ENCODE measurements around the gene PKD1L1.
"Not testable (repeated sequence)": the region's sequence is repeated elsewhere in the genome, so short reads cannot be mapped to it uniquely, and the experiment has no call there.

Gene PKD1L1

DNA sequence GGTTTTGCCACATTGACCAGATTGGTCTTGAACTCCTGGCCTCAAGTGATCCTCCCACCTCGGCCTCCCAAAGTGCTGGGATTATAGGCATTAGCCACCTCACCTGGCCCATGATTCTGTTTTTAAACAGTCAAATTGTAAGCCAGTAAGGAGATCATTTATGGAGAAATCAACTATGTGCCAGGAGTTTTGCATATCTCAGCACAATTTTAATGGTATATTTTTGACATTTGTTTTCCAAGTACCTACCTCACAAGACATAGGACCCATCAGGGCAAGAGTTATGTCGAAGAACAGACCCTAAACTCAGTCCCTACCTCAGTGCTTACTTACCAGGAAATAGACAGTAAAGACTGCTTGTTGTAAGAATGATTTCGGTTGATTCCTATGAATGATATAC, 193.0 kb downstream of the PKD1L1 start:
- TF ChIP-seq, protein P1, sequence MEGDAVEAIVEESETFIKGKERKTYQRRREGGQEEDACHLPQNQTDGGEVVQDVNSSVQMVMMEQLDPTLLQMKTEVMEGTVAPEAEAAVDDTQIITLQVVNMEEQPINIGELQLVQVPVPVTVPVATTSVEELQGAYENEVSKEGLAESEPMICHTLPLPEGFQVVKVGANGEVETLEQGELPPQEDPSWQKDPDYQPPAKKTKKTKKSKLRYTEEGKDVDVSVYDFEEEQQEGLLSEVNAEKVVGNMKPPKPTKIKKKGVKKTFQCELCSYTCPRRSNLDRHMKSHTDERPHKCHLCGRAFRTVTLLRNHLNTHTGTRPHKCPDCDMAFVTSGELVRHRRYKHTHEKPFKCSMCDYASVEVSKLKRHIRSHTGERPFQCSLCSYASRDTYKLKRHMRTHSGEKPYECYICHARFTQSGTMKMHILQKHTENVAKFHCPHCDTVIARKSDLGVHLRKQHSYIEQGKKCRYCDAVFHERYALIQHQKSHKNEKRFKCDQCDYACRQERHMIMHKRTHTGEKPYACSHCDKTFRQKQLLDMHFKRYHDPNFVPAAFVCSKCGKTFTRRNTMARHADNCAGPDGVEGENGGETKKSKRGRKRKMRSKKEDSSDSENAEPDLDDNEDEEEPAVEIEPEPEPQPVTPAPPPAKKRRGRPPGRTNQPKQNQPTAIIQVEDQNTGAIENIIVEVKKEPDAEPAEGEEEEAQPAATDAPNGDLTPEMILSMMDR (IDR thresholded peaks at IDR 0.05; ENCODE audit: poor library complexity, severe bottlenecking): no peak
- no peak overlapping the region for H3K27ac ChIP-seq (ENCODE audit: poor library complexity, severe bottlenecking)
- no peak for ATAC-seq (ENCODE audit: low read depth)
- DNase-seq (ENCODE audit: low spot score): no peak
- H3K9me3 ChIP-seq (ENCODE audit: severe bottlenecking): no peaks in the 10 kb centered on the region
- no peak overlapping the region for H3K4me3 ChIP-seq (ENCODE audit: severe bottlenecking)
- peaks cover 20% of the 10 kb centered on the region for H3K4me1 ChIP-seq (ENCODE audit: insufficient read depth, poor library complexity, severe bottlenecking)
- no peaks in the 10 kb centered on the region for H3K36me3 ChIP-seq (ENCODE audit: low read depth)
- no peaks in the 10 kb centered on the region for H3K27me3 ChIP-seq (ENCODE audit: insufficient read depth, poor library complexity, severe bottlenecking)

DNA sequence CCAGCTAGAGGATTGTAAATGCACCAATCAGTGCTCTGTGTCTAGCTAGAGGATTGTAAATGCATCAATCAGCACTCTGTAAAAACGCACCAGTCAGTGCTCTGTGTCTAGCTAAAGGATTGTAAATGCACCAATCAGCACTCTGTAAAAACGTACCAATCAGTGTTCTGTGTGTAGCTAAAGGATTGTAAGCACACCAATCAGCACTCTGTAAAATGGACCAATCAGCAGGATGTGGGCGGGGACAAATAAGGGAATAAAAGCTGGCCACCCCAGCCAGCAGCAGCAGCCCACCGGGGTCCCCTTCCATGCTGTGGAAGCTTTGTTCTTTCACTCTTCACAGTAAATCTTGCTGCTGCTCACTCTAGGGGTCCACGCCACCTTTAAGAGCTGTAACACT, 196.5 kb downstream of the PKD1L1 start:
- not testable (repeated sequence) for H3K36me3 ChIP-seq (ENCODE audit: low read depth); H3K27ac ChIP-seq (ENCODE audit: poor library complexity, severe bottlenecking); H3K4me1 ChIP-seq (ENCODE audit: insufficient read depth, poor library complexity, severe bottlenecking); ATAC-seq (ENCODE audit: low read depth); H3K9me3 ChIP-seq (ENCODE audit: severe bottlenecking); DNase-seq (ENCODE audit: low spot score); H3K27me3 ChIP-seq (ENCODE audit: insufficient read depth, poor library complexity, severe bottlenecking); H3K4me3 ChIP-seq (ENCODE audit: severe bottlenecking)

DNA sequence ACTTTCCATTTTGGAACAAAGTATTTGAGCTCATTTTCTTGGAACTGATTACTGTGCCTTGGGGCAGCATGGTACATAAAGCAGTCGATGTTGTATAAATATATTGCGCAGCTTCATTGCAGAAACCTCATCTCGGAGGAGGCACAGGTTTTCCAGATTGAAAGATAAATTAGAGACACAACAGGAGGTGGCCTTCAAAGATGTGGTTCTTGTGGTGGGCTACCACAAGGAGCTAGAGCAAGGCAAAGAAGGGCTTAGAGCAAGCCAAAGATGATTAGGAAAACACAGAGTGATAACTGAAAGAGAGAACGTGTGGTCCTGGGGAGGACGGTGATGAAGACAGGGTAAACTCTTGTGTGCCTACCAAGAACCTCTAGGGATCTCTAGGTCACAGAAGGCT, 197.2 kb downstream of the PKD1L1 start:
- H3K9me3 ChIP-seq (ENCODE audit: severe bottlenecking): no peaks in the 10 kb centered on the region
- H3K4me1 ChIP-seq (ENCODE audit: insufficient read depth, poor library complexity, severe bottlenecking): no peaks in the 10 kb centered on the region
- TF ChIP-seq, protein P1 (IDR thresholded peaks at IDR 0.05; ENCODE audit: poor library complexity, severe bottlenecking): no peak
- no peak for DNase-seq (ENCODE audit: low spot score)
- no peak for ATAC-seq (ENCODE audit: low read depth)
- H3K27ac ChIP-seq (ENCODE audit: poor library complexity, severe bottlenecking): no peak overlapping the region
- no peaks in the 10 kb centered on the region for H3K36me3 ChIP-seq (ENCODE audit: low read depth)
- no peak overlapping the region for H3K4me3 ChIP-seq (ENCODE audit: severe bottlenecking)
- no peaks in the 10 kb centered on the region for H3K27me3 ChIP-seq (ENCODE audit: insufficient read depth, poor library complexity, severe bottlenecking)

DNA sequence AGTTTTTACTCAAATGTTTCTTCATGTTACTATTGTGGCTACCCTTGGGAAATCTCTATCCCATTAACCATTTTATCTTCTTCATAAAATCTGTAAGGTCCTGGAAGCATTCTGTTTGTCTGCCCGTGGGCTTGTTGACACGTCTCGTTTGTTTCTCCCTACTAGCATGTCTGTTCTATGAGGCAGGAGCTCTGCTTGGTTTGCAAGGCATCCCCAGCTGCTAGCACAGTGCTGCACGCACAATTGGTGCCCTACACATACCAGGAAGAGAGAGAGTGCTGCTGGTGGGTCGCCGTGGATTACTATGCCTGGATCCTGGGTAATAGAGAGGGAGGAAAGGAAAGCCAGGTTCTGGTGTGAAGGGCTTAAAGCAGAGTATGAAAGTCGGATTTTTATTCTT, 200.2 kb downstream of the PKD1L1 start:
- H3K36me3 ChIP-seq (ENCODE audit: low read depth): no peaks in the 10 kb centered on the region
- no peaks in the 10 kb centered on the region for H3K27me3 ChIP-seq (ENCODE audit: insufficient read depth, poor library complexity, severe bottlenecking)
- no peaks in the 10 kb centered on the region for H3K4me1 ChIP-seq (ENCODE audit: insufficient read depth, poor library complexity, severe bottlenecking)
- DNase-seq (ENCODE audit: low spot score) (no peak), ATAC-seq (ENCODE audit: low read depth) (no peak)
- TF ChIP-seq, protein P1 (IDR thresholded peaks at IDR 0.05; ENCODE audit: poor library complexity, severe bottlenecking): no peak
- H3K4me3 ChIP-seq (ENCODE audit: severe bottlenecking): no peak overlapping the region
- no peak overlapping the region for H3K27ac ChIP-seq (ENCODE audit: poor library complexity, severe bottlenecking)
- no peaks in the 10 kb centered on the region for H3K9me3 ChIP-seq (ENCODE audit: severe bottlenecking)

DNA sequence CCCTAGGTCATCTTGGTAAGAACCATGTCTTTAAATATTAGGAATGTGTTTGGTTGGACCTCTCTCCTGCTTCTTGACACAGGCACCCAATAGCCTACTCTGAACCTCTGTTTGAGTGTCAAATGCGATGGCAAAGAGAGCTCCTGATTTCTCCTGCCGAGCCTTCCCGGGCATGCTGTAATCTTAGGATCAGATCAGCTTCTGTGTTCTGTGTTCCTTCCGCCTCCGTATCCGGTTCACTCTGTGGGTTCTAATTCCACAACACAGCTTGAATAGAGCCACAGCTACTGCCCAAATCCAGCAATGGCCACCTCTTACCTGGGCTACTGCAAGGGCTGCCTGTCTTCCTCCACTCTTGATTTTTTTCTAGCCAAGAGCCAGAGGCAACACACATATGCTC, 201.1 kb downstream of the PKD1L1 start:
- TF ChIP-seq, protein P1 (IDR thresholded peaks at IDR 0.05; ENCODE audit: poor library complexity, severe bottlenecking): no peak
- Histone ChIP-seq H3K4me3 (ENCODE audit: severe bottlenecking) (no peak overlapping the region), H3K27me3 (ENCODE audit: insufficient read depth, poor library complexity, severe bottlenecking) (no peaks in the 10 kb centered on the region), H3K4me1 (ENCODE audit: insufficient read depth, poor library complexity, severe bottlenecking) (no peaks in the 10 kb centered on the region), H3K27ac (ENCODE audit: poor library complexity, severe bottlenecking) (no peak overlapping the region), H3K36me3 (ENCODE audit: low read depth) (no peaks in the 10 kb centered on the region), H3K9me3 (ENCODE audit: severe bottlenecking) (no peaks in the 10 kb centered on the region)
- ATAC-seq (ENCODE audit: low read depth) (no peak), DNase-seq (ENCODE audit: low spot score) (no peak)
